Natural killer cell (primary cell): Measurements from ENCODE around the gene NRXN3. TPM values are rescaled to one million over a fixed set of nuclear protein-coding genes. Genes with fewer than 3 reads are reported as not detected.
"Not testable (repeated sequence)": the region's sequence is repeated elsewhere in the genome, so short reads cannot be mapped to it uniquely, and the experiment has no call there.

Source experiments
- ATAC-seq, 3 donors: fragments of 150-1000 bp in 2 of 3; fragments of 200-7000 bp in 1 of 3; cut with Tn5 transposase; 1 replicate in 1 of 3; 2 replicates in 2 of 3; pipeline ENCODE4 v1.10.0; 2021; ENCODE audit warnings: mild to moderate bottlenecking in 2 of 3, moderate library complexity in 2 of 3
- DNase-seq, 2 donors: peaks; one replicate each; pipeline versions ENCODE4 v3.0.0 to v3.0.0-alpha.2; 2013 to 2021; ENCODE audit warnings: mixed read lengths in 1 of 2
- H3K27ac ChIP-seq: one replicate; pipeline ENCODE4 v1.5.1; 2013; ENCODE audit warnings: mild to moderate bottlenecking, low read length
- H3K27me3 ChIP-seq: one replicate; pipeline ENCODE4 v1.6.1; 2013; ENCODE audit warnings: low read length; ENCODE audit not compliant: control insufficient read depth, insufficient read depth
- H3K36me3 ChIP-seq: one replicate; pipeline ENCODE4 v1.6.1; 2013; ENCODE audit warnings: low read length; ENCODE audit not compliant: control insufficient read depth, insufficient read depth
- H3K4me1 ChIP-seq: one replicate; pipeline ENCODE4 v1.6.1; 2013; ENCODE audit warnings: low read length; ENCODE audit not compliant: control insufficient read depth, insufficient read depth
- H3K4me3 ChIP-seq: one replicate; pipeline ENCODE4 v1.5.1; 2013; ENCODE audit warnings: low read length
- H3K9me3 ChIP-seq: one replicate; pipeline ENCODE4 v1.6.1; 2013; ENCODE audit warnings: low read length; ENCODE audit not compliant: control insufficient read depth, insufficient read depth
- H3K27ac Mint-ChIP-seq, 2 donors: one replicate each; pipeline ENCODE4 v1.8.0; 2022; ENCODE audit warnings: mild to moderate bottlenecking in 2 of 2, mixed read lengths in 2 of 2, moderate library complexity in 1 of 2
- H3K27me3 Mint-ChIP-seq, 2 donors: one replicate each; pipeline ENCODE4 v1.8.0; 2022; ENCODE audit warnings: low read depth in 2 of 2, mixed read lengths in 2 of 2
- H3K36me3 Mint-ChIP-seq: one replicate; pipeline ENCODE4 v1.8.0; 2022; ENCODE audit warnings: mixed read lengths
- H3K4me1 Mint-ChIP-seq, 2 donors: one replicate each; pipeline ENCODE4 v1.8.0; 2022; ENCODE audit warnings: mixed read lengths in 2 of 2
- H3K4me3 Mint-ChIP-seq: one replicate; pipeline ENCODE4 v1.8.0; 2022; ENCODE audit warnings: mild to moderate bottlenecking, moderate library complexity, mixed read lengths
- H3K9me3 Mint-ChIP-seq, 2 donors: one replicate each; pipeline ENCODE4 v1.8.0; 2022; ENCODE audit warnings: mixed read lengths in 2 of 2
- CTCF ChIP-seq: fragments of 200-600 bp; IDR thresholded peaks from one replicate; pipeline ENCODE4 v1.8.0; 2022; ENCODE audit warnings: antibody characterized with exemption
- WGBS: methylation state at CpG from one replicate; pipeline ENCODE4 v1.1.7; 2013; ENCODE audit warnings: missing lambda C conversion rate; ENCODE audit not compliant: insufficient coverage; 5-methylcytosine and 5-hydroxymethylcytosine counted together
- intact Hi-C: fragments of 100-400 bp; cut with micrococcal nuclease; formaldehyde crosslinking; loops from one replicate; pipeline ENCODE4 v1.14.2; 2022
- total RNA-seq, 4 donors: library from RNA; stranded (reverse); fragments of 120-200 nt in 1 of 4; gene quantifications; one replicate each; pipeline versions ENCODE4 v1.2.3 to v1.2.4, GENCODE V29; 2013 to 2022

Gene NRXN3
- total RNA-seq, 3 donors from 2014 or later (not counting 1 experiment from before 2014, with no cell fraction given), result not detected

- no peak for DNase-seq
- no peaks in the 10 kb centered on the region for H3K4me1 ChIP-seq
- H3K27ac ChIP-seq, result no peak overlapping the region
- no peaks in the 10 kb centered on the region for H3K27me3 ChIP-seq
- Mint-ChIP-seq H3K4me3 (no peak overlapping the region), H3K27me3 (peaks cover 0 to 8% of the 10 kb centered on the region in 2 donors), H3K36me3 (no peaks in the 10 kb centered on the region), H3K9me3 (no peaks in the 10 kb centered on the region), H3K27ac (no peak overlapping the region), H3K4me1 (no peaks in the 10 kb centered on the region)
- no peak overlapping the region for H3K4me3 ChIP-seq
- H3K36me3 ChIP-seq, result no peaks in the 10 kb centered on the region
- TF ChIP-seq CTCF, result no peak
- no peak for ATAC-seq
- no peaks in the 10 kb centered on the region for H3K9me3 ChIP-seq
- intact Hi-C loops, result no loop called here
Observed at GRCh38 chr14:78486081-78486480, 315.9 kb downstream of the NRXN3 start.

- no peak for DNase-seq
- Mint-ChIP-seq H3K27me3 (peaks cover 0 to 8% of the 10 kb centered on the region in 2 donors), H3K36me3 (no peaks in the 10 kb centered on the region), H3K4me3 (no peak overlapping the region), H3K4me1 (no peaks in the 10 kb centered on the region), H3K27ac (no peak overlapping the region), H3K9me3 (no peaks in the 10 kb centered on the region)
- H3K27ac ChIP-seq, result no peak overlapping the region
- intact Hi-C loops, result no loop called here
- no peak for ATAC-seq
- H3K4me1 ChIP-seq, result no peaks in the 10 kb centered on the region
- no peaks in the 10 kb centered on the region for H3K9me3 ChIP-seq
- no peak for TF ChIP-seq CTCF
- H3K36me3 ChIP-seq, result no peaks in the 10 kb centered on the region
- 76% methylated on average over 1 of the region's 1 CpG for WGBS
- H3K4me3 ChIP-seq, result no peak overlapping the region
- H3K27me3 ChIP-seq, result no peaks in the 10 kb centered on the region
Observed at GRCh38 chr14:78486621-78487020, 316.4 kb downstream of the NRXN3 start.

GRCh38 chr14:78487573-78487972 is 317.4 kb downstream of the NRXN3 start:
- H3K27me3 ChIP-seq, H3K36me3 ChIP-seq, H3K27ac Mint-ChIP-seq, H3K4me1 ChIP-seq, H3K27me3 Mint-ChIP-seq, H3K36me3 Mint-ChIP-seq, DNase-seq, H3K27ac ChIP-seq, H3K4me3 Mint-ChIP-seq, H3K9me3 ChIP-seq, ATAC-seq, H3K4me1 Mint-ChIP-seq, H3K9me3 Mint-ChIP-seq, H3K4me3 ChIP-seq, intact Hi-C loops: not testable (repeated sequence)
- WGBS, result 100% methylated on average over 1 of the region's 2 CpGs

GRCh38 chr14:78488938-78489337 is 318.8 kb downstream of the NRXN3 start:
- Histone ChIP-seq H3K36me3 (no peaks in the 10 kb centered on the region), H3K27me3 (no peaks in the 10 kb centered on the region), H3K4me1 (no peaks in the 10 kb centered on the region), H3K9me3 (no peaks in the 10 kb centered on the region), H3K4me3 (no peak overlapping the region), H3K27ac (no peak overlapping the region)
- H3K4me3 Mint-ChIP-seq, result no peak overlapping the region
- H3K4me1 Mint-ChIP-seq, result no peaks in the 10 kb centered on the region
- H3K27ac Mint-ChIP-seq, result no peak overlapping the region
- DNase-seq, result no peak
- H3K9me3 Mint-ChIP-seq, result no peaks in the 10 kb centered on the region
- no peak for ATAC-seq
- no peaks in the 10 kb centered on the region for H3K36me3 Mint-ChIP-seq
- intact Hi-C loops, result no loop called here
- no peaks in the 10 kb centered on the region for H3K27me3 Mint-ChIP-seq
- TF ChIP-seq CTCF, result no peak
- 85% methylated on average over 4 of the region's 4 CpGs for WGBS
